ENCODE data around the gene USP5.

Gene USP5

DNA sequence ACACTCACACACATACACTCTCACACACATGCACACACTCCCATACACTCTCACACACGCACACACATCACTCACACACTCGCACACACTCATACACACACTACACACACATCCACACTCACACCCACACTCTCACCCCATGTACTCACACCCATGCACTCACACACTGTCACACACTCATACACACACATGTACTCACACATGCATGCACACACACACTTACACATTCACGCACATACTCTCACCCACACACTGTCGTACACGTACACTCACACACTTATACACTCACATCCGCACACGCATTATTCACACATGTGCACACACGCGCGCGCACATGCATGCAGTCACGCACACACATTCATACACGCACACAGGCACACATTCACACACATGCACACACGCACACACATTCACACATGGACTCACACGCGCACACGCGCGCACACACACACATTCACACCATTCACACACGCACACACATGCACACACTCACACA lies 34.2 kb upstream of the USP5 start:
- no peak for DNase-seq (ENCODE audit: low read depth)
- no peak overlapping the region for H3K4me3 ChIP-seq (ENCODE audit: low read length)
- no peak for TF ChIP-seq CTCF (conservative IDR thresholded peaks at IDR 0.05; ENCODE audit: low read depth, low read length)

- no peak for DNase-seq (ENCODE audit: low read depth)
- H3K4me3 ChIP-seq (ENCODE audit: low read length): no peak overlapping the region
- TF ChIP-seq CTCF (conservative IDR thresholded peaks at IDR 0.05; ENCODE audit: low read depth, low read length): no peak
Observed at GRCh38 chr12:6818222-6818621, 33.7 kb upstream of the USP5 start.

DNA sequence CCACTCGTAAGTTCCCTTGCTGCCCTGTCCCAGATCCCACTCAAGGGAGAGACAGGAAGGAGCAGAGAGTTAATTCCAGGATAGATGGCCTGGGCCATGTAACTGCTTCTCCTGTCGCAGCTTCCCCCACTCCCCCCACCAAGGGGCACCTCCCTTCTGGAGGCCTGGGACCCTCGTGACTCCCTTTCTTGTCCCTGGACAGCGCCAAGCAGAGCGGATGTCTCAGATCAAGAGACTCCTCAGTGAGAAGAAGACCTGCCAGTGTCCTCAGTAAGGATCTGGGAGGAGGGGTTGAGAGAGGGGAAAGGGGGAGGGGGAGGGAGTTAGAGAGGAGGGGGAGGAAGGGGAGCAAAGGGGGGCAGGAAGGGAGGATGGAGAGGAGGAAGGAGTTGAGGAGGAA lies 33.3 kb upstream of the USP5 start:
- H3K4me3 ChIP-seq (ENCODE audit: low read length): no peak overlapping the region
- TF ChIP-seq CTCF (conservative IDR thresholded peaks at IDR 0.05; ENCODE audit: low read depth, low read length): no peak
- DNase-seq (ENCODE audit: low read depth): no peak

DNA sequence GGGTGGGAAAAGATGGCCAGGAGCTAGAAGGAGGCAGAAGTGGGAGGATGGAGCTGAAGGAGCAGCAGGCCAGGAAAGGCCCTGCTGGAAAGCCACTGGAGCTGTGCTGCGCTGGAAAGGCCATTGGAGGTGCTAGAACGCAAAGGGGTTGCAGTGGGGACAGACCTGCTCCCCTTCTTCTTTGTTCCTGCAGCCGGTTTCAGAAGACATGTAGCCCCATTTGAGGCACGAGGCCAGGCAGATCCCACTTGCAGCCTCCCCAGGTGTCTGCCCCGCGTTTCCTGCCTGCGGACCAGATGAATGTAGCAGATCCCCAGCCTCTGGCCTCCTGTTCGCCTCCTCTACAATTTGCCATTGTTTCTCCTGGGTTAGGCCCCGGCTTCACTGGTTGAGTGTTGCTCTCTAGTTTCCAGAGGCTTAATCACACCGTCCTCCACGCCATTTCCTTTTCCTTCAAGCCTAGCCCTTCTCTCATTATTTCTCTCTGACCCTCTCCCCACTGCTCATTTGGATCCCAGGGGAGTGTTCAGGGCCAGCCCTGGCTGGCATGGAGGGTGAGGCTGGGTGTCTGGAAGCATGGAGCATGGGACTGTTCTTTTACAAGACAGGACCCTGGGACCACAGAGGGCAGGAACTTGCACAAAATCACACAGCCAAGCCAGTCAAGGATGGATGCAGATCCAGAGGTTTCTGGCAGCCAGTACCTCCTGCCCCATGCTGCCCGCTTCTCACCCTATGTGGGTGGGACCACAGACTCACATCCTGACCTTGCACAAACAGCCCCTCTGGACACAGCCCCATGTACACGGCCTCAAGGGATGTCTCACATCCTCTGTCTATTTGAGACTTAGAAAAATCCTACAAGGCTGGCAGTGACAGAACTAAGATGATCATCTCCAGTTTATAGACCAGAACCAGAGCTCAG lies 32.6 kb upstream of the USP5 start:
- H3K4me3 ChIP-seq (ENCODE audit: low read length): no peak overlapping the region
- no peak for TF ChIP-seq CTCF (conservative IDR thresholded peaks at IDR 0.05; ENCODE audit: low read depth, low read length)
- no peak for DNase-seq (ENCODE audit: low read depth)

DNA sequence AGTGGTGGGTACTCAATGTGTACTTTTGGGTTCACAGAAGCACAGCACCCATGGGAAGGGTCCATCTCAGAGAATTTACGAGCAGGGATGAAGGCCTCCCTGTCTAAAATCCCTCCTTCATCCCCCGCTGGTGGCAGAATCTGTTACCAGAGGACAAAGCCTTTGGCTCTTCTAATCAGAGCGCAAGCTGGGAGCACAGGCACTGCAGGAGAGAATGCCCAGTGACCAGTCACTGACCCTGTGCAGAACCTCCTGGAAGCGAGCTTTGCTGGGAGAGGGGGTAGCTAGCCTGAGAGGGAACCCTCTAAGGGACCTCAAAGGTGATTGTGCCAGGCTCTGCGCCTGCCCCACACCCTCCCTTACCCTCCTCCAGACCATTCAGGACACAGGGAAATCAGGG lies 31.8 kb upstream of the USP5 start:
- no peak for TF ChIP-seq CTCF (conservative IDR thresholded peaks at IDR 0.05; ENCODE audit: low read depth, low read length)
- DNase-seq (ENCODE audit: low read depth): no peak
- no peak overlapping the region for H3K4me3 ChIP-seq (ENCODE audit: low read length)

DNA sequence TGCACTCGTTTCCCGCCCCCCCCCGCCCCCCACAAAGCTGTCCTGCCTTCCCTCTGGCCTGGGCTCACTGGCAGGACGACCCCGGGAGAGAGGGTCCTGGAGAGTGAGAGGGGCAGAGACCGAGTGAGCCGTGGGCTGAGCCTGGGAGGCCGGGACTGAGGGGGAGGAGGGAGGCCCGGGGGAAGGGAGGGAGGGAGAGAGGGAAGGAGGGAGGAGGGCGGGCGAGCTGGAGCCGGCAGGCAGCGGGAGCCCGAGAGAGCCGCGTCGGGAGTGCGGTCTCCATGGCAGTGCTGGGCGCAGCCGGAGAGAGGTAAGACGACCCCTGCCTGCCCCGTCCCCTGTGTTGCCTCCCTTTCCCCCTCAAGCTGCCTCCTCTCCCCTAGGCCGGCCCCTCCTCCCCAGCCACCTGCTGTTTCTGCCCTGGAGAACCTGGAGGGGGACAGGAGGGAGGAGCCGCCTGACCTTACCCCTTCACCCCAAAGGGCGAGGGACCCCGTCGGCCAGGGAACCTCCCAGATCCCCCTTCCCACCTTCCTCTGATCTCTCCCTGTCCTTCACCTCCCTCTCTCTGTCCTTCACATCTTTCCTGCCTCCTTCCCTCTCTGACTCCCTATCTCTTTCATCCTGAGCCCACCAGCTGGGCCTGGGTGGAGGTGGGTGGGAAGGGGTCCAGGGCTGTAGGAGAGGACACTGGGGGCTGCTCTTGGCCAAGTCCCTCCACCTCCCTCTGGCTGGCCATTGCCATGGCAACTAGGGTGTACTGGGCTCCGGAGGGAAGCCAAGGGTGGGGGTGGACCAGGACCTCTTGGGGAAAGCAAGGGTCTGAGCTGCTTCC lies 30.1 kb upstream of the USP5 start, which contains the start of gene GPR162:
Gene GPR162, plus strand, starts transcription at position 231 of the 835 bp plus-strand sequence. CDS start 2,078 bp downstream, outside the sequence.
- DNase-seq (ENCODE audit: low read depth): no peak
- no peak for TF ChIP-seq CTCF (conservative IDR thresholded peaks at IDR 0.05; ENCODE audit: low read depth, low read length)
- peak within 1 kb of the TSS; percentile 47 for H3K4me3 ChIP-seq (ENCODE audit: low read length)

Measured in retinal pigment epithelial cell (primary cell).